Panc1 (cell line): Measurements from ENCODE around the gene SLC25A45.

ENCODE experiments used
- POLR2AphosphoS5 ChIP-seq: IDR thresholded peaks from 2 replicates; pipeline ENCODE4 v1.6.1; 2012; ENCODE audit warnings: mild to moderate bottlenecking, low read depth, low read length, moderate library complexity
- SIN3A ChIP-seq: IDR thresholded peaks from 2 replicates; pipeline ENCODE4 v1.6.1; 2012; ENCODE audit warnings: low read depth, mild to moderate bottlenecking, low read length, moderate library complexity, borderline replicate concordance; ENCODE audit not compliant: insufficient read depth
- TCF7L2 ChIP-seq: IDR thresholded peaks from 2 replicates; pipeline ENCODE4 v1.6.1; 2011; ENCODE audit warnings: mild to moderate bottlenecking, low read depth, low read length, inconsistent platforms
- TF ChIP-seq, protein P1 (sequence below): fragments of 450-650 bp; IDR thresholded peaks from 2 replicates; pipeline ENCODE4 v1.5.1; 2017; ENCODE audit warnings: mild to moderate bottlenecking
- TF ChIP-seq, protein P2 (sequence below), 2 experiments: IDR thresholded peaks; 2 replicates each; pipeline ENCODE4 v1.6.1; 2011 to 2012; ENCODE audit warnings: low read depth in 2 of 2, control low read depth in 1 of 2, low read length in 1 of 2, mild to moderate bottlenecking in 1 of 2, moderate library complexity in 1 of 2; ENCODE audit not compliant: insufficient read depth in 1 of 2

DNA sequence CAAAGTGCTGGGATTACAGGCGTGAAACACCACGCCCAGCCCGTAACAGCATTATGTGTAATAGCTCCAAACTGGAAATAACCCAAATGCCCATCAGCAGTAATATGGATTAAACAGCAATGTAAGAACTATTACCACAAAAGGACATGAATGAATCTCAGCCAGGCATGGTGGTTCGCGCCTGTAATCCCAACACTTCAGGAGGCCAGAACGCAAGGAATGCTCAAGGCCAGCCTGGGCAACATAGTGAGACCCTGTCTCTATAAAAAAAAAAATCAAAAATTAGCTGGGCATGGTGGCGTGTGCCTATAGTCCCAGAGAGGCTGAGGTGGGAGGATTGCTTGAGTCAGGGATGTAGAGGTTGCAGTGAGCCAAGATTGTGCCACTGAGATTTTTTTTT is 51.9 kb downstream of the SLC25A45 start:
- no peak for TF ChIP-seq POLR2AphosphoS5
- TF ChIP-seq, protein P1, sequence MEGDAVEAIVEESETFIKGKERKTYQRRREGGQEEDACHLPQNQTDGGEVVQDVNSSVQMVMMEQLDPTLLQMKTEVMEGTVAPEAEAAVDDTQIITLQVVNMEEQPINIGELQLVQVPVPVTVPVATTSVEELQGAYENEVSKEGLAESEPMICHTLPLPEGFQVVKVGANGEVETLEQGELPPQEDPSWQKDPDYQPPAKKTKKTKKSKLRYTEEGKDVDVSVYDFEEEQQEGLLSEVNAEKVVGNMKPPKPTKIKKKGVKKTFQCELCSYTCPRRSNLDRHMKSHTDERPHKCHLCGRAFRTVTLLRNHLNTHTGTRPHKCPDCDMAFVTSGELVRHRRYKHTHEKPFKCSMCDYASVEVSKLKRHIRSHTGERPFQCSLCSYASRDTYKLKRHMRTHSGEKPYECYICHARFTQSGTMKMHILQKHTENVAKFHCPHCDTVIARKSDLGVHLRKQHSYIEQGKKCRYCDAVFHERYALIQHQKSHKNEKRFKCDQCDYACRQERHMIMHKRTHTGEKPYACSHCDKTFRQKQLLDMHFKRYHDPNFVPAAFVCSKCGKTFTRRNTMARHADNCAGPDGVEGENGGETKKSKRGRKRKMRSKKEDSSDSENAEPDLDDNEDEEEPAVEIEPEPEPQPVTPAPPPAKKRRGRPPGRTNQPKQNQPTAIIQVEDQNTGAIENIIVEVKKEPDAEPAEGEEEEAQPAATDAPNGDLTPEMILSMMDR: no peak
- TF ChIP-seq, protein P2, sequence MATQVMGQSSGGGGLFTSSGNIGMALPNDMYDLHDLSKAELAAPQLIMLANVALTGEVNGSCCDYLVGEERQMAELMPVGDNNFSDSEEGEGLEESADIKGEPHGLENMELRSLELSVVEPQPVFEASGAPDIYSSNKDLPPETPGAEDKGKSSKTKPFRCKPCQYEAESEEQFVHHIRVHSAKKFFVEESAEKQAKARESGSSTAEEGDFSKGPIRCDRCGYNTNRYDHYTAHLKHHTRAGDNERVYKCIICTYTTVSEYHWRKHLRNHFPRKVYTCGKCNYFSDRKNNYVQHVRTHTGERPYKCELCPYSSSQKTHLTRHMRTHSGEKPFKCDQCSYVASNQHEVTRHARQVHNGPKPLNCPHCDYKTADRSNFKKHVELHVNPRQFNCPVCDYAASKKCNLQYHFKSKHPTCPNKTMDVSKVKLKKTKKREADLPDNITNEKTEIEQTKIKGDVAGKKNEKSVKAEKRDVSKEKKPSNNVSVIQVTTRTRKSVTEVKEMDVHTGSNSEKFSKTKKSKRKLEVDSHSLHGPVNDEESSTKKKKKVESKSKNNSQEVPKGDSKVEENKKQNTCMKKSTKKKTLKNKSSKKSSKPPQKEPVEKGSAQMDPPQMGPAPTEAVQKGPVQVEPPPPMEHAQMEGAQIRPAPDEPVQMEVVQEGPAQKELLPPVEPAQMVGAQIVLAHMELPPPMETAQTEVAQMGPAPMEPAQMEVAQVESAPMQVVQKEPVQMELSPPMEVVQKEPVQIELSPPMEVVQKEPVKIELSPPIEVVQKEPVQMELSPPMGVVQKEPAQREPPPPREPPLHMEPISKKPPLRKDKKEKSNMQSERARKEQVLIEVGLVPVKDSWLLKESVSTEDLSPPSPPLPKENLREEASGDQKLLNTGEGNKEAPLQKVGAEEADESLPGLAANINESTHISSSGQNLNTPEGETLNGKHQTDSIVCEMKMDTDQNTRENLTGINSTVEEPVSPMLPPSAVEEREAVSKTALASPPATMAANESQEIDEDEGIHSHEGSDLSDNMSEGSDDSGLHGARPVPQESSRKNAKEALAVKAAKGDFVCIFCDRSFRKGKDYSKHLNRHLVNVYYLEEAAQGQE (IDR thresholded peaks at IDR 0.05; ENCODE audit: insufficient read depth in 1 of 2, low read depth in 2 of 2, low read length in 1 of 2): no peak
- no peak for TF ChIP-seq TCF7L2
- no peak for TF ChIP-seq SIN3A
